SK-N-SH (cell line): ENCODE data around the gene ARHGDIG. TPM values are rescaled to one million over a fixed set of nuclear protein-coding genes. Genes with fewer than 3 reads are reported as not detected.

ENCODE experiments used
- CTCF ChIA-PET: fragments of 300-600, 350-600 bp; formaldehyde crosslinking; extraction: SDS; loops from one replicate; lab custom pipeline; 2021; lab: Yijun Ruan, JAX
- POLR2A ChIA-PET: fragments of 350-600 bp; sonication (Branson Sonifier 250); formaldehyde crosslinking; extraction: SDS; loops from one replicate; lab custom pipeline; 2020; ENCODE audit warnings: antibody characterized with exemption, inconsistent platforms; lab: Yijun Ruan, JAX
- DNase-seq: peaks from one replicate; pipeline ENCODE4 v3.0.0; 2012
- H2AFZ ChIP-seq: fragments of 200-600 bp; sonication (generic); 2 replicates; pipeline ENCODE4 v1.8.1; 2016; ENCODE audit warnings: antibody characterized with exemption, mild to moderate bottlenecking, low read depth
- H3F3A ChIP-seq: fragments of 200-600 bp; sonication (generic); replicated peaks from 2 replicates; pipeline ENCODE3; 2016; ENCODE audit warnings: antibody characterized with exemption, mild to moderate bottlenecking; ENCODE audit not compliant: insufficient read depth
- H3K27ac ChIP-seq, 2 experiments: fragments of 200-500 bp in 1 of 2; fragments of 200-600 bp in 1 of 2; sonication (Bioruptor generic) in 1 of 2; sonication (generic), shearing (Covaris generic) in 1 of 2; 2 replicates each; pipeline versions ENCODE4 v1.5.1 to v1.6.1; 2014 to 2016; ENCODE audit warnings: low read depth in 2 of 2, inconsistent platforms in 1 of 2, low read length in 1 of 2, mild to moderate bottlenecking in 1 of 2, mixed read lengths in 1 of 2
- H3K27me3 ChIP-seq: fragments of 200-600 bp; sonication (generic), shearing (Covaris generic); 2 replicates; pipeline ENCODE4 v1.6.1; 2016; ENCODE audit warnings: mixed run types; ENCODE audit not compliant: insufficient read depth
- H3K36me3 ChIP-seq, 2 experiments: fragments of 200-500 bp in 1 of 2; fragments of 200-600 bp in 1 of 2; sonication (Bioruptor generic) in 1 of 2; sonication (generic) in 1 of 2; replicated peaks in 1 of 2; 2 replicates each; pipeline versions ENCODE3 to v1.5.1; 2014 to 2016; ENCODE audit warnings: low read length in 1 of 2, mild to moderate bottlenecking in 1 of 2; ENCODE audit not compliant: insufficient read depth in 2 of 2, control insufficient read depth in 1 of 2
- H3K4me1 ChIP-seq, 2 experiments: fragments of 200-500 bp in 1 of 2; fragments of 200-600 bp in 1 of 2; sonication (Bioruptor generic) in 1 of 2; sonication (generic), shearing (Covaris generic) in 1 of 2; 2 replicates each; pipeline versions ENCODE4 v1.5.1 to v1.6.1; 2014 to 2016; ENCODE audit warnings: low read depth in 1 of 2, low read length in 1 of 2, mixed run types in 1 of 2; ENCODE audit not compliant: insufficient read depth in 2 of 2, control insufficient read depth in 1 of 2
- H3K4me2 ChIP-seq: fragments of 200-600 bp; sonication (generic), shearing (Covaris generic); 2 replicates; pipeline ENCODE4 v1.6.1; 2017; ENCODE audit warnings: mixed run types
- H3K4me3 ChIP-seq, 2 experiments: fragments of 200-500 bp in 1 of 2; fragments of 200-600 bp in 1 of 2; sonication (Bioruptor generic) in 1 of 2; sonication (generic), shearing (Covaris generic) in 1 of 2; 2 replicates each; pipeline versions ENCODE4 v1.5.1 to v1.8.1; 2014 to 2016; ENCODE audit warnings: low read depth in 2 of 2, inconsistent platforms in 1 of 2, low read length in 1 of 2, mild to moderate bottlenecking in 1 of 2, mixed read lengths in 1 of 2, moderate library complexity in 1 of 2
- H3K79me2 ChIP-seq: fragments of 200-600 bp; sonication (generic); 2 replicates; pipeline ENCODE4 v1.8.1; 2017; ENCODE audit warnings: mild to moderate bottlenecking; ENCODE audit not compliant: insufficient read depth
- H3K9ac ChIP-seq: fragments of 200-600 bp; sonication (generic); 2 replicates; pipeline ENCODE4 v1.6.1; 2017; ENCODE audit warnings: mixed run types
- H3K9me2 ChIP-seq: fragments of 200-600 bp; sonication (generic); 2 replicates; pipeline ENCODE4 v1.6.1; 2017; ENCODE audit warnings: mixed run types
- H3K9me3 ChIP-seq: fragments of 200-600 bp; sonication (generic); 2 replicates; pipeline ENCODE4 v1.6.1; 2017; ENCODE audit warnings: mixed run types, mild to moderate bottlenecking, moderate library complexity
- H4K20me1 ChIP-seq: fragments of 200-600 bp; sonication (generic); 2 replicates; pipeline ENCODE4 v1.6.1; 2017; ENCODE audit warnings: mild to moderate bottlenecking, mixed run types; ENCODE audit not compliant: insufficient read depth
- EP300 ChIP-seq, 2 experiments: IDR thresholded peaks; 2 replicates each; pipeline versions ENCODE4 v1.4.0 to v1.6.1; 2012; ENCODE audit warnings: borderline replicate concordance in 1 of 2, low read depth in 1 of 2, low read length in 1 of 2
- FOXM1 ChIP-seq: IDR thresholded peaks from 2 replicates; pipeline ENCODE4 v1.4.0; 2012; ENCODE audit warnings: low read depth, mild to moderate bottlenecking
- JUND ChIP-seq: IDR thresholded peaks from 2 replicates; pipeline ENCODE4 v1.4.0; 2012
- MEF2A ChIP-seq: IDR thresholded peaks from 2 replicates; pipeline ENCODE4 v1.4.0; 2012; ENCODE audit warnings: low read depth, borderline replicate concordance
- MXI1 ChIP-seq: IDR thresholded peaks from 2 replicates; pipeline ENCODE4 v1.6.1; 2012; ENCODE audit warnings: mild to moderate bottlenecking, low read depth, low read length, improper control_type of control experiment
- NFIC ChIP-seq: IDR thresholded peaks from 2 replicates; pipeline ENCODE4 v1.4.0; 2012; ENCODE audit warnings: borderline replicate concordance
- POLR2AphosphoS5 ChIP-seq: IDR thresholded peaks from 2 replicates; pipeline ENCODE4 v1.6.1; 2012; ENCODE audit warnings: low read depth, low read length
- RAD21 ChIP-seq: IDR thresholded peaks from 2 replicates; pipeline ENCODE4 v1.6.1; 2012; ENCODE audit warnings: mild to moderate bottlenecking, low read length
- RXRA ChIP-seq: IDR thresholded peaks from 2 replicates; pipeline ENCODE4 v1.4.0; 2012; ENCODE audit warnings: low read depth, mild to moderate bottlenecking, borderline replicate concordance
- TAF1 ChIP-seq: IDR thresholded peaks from 2 replicates; pipeline ENCODE4 v1.6.1; 2012; ENCODE audit warnings: low read depth, mild to moderate bottlenecking, low read length, moderate library complexity, borderline replicate concordance
- TCF12 ChIP-seq: IDR thresholded peaks from 2 replicates; pipeline ENCODE4 v1.4.0; 2012
- TEAD4 ChIP-seq: IDR thresholded peaks from 2 replicates; pipeline ENCODE4 v1.4.0; 2012; ENCODE audit warnings: mild to moderate bottlenecking, borderline replicate concordance; ENCODE audit not compliant: insufficient read depth
- YY1 ChIP-seq: IDR thresholded peaks from 2 replicates; pipeline ENCODE4 v1.4.0; 2012; ENCODE audit warnings: low read depth, mild to moderate bottlenecking
- WGBS: methylation state at CpG from one replicate; pipeline ENCODE4 v1.1.6; 2017; ENCODE audit warnings: low lambda C conversion rate; 5-methylcytosine and 5-hydroxymethylcytosine counted together
- polyA plus RNA-seq, 3 experiments: library from polyadenylated mRNA; depleted of rRNA; stranded (reverse); fragments of >200 nt; gene quantifications; 2 replicates each; pipeline ENCODE4 v1.2.3, GENCODE V29; 2012
- TF ChIP-seq, protein P1 (sequence below): fragments of 150-350 bp; IDR thresholded peaks from 2 replicates; pipeline ENCODE4 v1.6.1; 2016; ENCODE audit warnings: mild to moderate bottlenecking, low read depth, low read length
- TF ChIP-seq, protein P2 (sequence below): IDR thresholded peaks from 2 replicates; pipeline ENCODE4 v1.4.0; 2012; ENCODE audit warnings: low read depth, borderline replicate concordance
- TF ChIP-seq, protein P3 (sequence below): IDR thresholded peaks from 2 replicates; pipeline ENCODE4; 2012

The ARHGDIG gene
- polyA plus RNA-seq, 1 of the 3 experiments (the other 2 are of a cell fraction), result 4.8 TPM

DNA sequence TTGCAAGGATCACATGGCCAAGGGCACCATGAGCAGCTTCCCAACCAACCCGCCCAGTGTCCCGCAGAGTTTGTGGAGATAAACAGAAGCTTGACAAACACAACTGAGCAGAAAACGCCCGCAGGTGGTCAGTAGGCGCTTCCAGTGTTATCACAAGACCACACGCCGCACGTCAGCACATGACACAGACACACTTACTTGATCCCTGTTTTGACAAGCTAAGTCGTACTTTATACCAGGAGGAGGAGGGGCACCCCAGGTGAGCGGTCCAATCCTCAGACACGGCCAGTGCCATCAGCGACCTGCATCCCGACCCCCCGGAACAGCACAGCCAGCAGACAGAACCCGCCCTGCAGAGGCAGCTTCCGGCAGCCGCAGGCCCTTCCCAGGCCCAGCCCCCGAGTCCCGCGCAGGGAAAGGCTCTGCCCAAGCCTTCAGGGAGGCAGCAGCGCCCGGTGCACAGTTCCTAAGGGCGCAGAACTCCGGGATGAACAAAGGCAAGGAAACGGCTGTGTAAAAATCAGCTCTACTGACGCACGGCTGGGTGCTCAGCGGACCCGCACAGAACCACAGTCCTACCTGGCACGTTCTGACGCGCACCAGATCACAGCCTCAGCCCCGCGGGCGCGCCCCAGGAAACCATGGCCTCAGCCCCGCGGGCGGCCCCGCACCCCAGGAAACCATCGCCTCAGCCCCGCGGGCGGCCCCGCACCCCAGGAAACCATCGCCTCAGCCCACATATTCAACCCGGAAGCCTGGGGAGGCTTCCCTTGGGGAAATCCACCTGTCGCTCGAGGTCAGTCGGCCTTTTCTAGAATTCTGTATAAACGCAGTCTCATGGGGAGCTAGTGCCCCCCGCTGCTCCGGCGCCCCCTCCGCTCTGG is 44.3 kb downstream of the ARHGDIG start (continued):
- no peak for TF ChIP-seq MXI1
- TF ChIP-seq EP300 (IDR thresholded peaks at IDR 0.05; ENCODE audit: borderline replicate concordance in 1 of 2, low read depth in 1 of 2, low read length in 1 of 2), result no peak
- no peak for TF ChIP-seq MEF2A

DNA sequence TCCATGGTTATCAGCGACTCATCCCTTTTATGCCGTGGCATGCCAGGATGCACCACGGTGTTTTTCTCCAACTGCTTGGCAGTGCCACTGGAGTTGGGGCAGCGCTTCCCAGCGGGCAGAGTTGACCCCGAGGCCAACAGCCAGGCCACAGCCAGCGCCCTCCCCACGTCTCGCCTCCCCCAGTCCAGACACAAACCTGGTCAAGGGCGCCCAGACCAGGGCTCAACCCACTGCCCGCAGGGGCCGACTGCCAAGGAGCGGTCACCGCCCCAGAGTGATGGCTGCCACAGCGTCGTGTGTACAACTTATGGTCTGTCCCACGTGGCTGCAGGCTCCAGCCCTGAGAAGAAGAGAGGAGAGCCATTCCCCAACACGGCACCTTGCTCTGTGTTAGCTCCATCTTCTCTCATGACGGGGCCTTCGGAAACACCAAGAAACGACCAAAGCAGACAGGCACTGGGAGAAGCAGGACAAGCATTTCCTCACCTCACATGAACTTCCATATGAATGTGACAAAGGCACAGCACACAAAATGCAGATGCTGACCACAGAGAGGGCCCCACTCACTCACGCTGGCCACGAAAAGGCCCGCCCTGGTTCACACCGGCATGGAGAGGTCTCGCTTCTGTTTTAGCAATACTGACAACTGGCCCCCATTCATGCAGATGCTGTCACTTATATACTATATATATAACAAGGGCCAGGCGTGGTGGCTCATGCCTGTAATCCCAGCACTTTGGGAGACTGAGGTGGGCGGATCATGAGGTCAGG is 45.2 kb downstream of the ARHGDIG start:
- ChIA-PET POLR2A (no interaction called here), CTCF (no interaction called here)
- H3K4me2 ChIP-seq, result no peak overlapping the region

More for the DNA sequence above, 45.2 kb downstream of the ARHGDIG start:
- 89% methylated on average over 18 of the region's 28 CpGs for WGBS
- no peaks in the 10 kb centered on the region for H3K27me3 ChIP-seq
- no peaks in the 10 kb centered on the region for H3K9me3 ChIP-seq
- no peak overlapping the region for H3K4me3 ChIP-seq
- H3K79me2 ChIP-seq, result peaks cover 82% of the 10 kb centered on the region
- peaks cover 85% of the 10 kb centered on the region for H4K20me1 ChIP-seq
- peaks cover 5 to 23% of the 10 kb centered on the region in 2 experiments; a peak in 2 of 4 replicates for H3K4me1 ChIP-seq
- H3K9ac ChIP-seq, result no peak overlapping the region
- H3K36me3 ChIP-seq, result no peaks in the 10 kb centered on the region
- H3K27ac ChIP-seq, result no peak overlapping the region
- no peak for DNase-seq
- H3K9me2 ChIP-seq, result no peaks in the 10 kb centered on the region
- no peak overlapping the region for H2AFZ ChIP-seq
- peaks cover 5% of the 10 kb centered on the region for H3F3A ChIP-seq
- no peak for TF ChIP-seq JUND
- TF ChIP-seq, protein P1, sequence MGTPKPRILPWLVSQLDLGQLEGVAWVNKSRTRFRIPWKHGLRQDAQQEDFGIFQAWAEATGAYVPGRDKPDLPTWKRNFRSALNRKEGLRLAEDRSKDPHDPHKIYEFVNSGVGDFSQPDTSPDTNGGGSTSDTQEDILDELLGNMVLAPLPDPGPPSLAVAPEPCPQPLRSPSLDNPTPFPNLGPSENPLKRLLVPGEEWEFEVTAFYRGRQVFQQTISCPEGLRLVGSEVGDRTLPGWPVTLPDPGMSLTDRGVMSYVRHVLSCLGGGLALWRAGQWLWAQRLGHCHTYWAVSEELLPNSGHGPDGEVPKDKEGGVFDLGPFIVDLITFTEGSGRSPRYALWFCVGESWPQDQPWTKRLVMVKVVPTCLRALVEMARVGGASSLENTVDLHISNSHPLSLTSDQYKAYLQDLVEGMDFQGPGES, result no peak
- no peak for TF ChIP-seq POLR2AphosphoS5
- no peak for TF ChIP-seq NFIC
- TF ChIP-seq RAD21, result no peak
- TF ChIP-seq FOXM1, result no peak
- TF ChIP-seq TEAD4, result no peak
- no peak for TF ChIP-seq TCF12
- TF ChIP-seq RXRA, result no peak
- TF ChIP-seq YY1, result no peak
- TF ChIP-seq, protein P2, sequence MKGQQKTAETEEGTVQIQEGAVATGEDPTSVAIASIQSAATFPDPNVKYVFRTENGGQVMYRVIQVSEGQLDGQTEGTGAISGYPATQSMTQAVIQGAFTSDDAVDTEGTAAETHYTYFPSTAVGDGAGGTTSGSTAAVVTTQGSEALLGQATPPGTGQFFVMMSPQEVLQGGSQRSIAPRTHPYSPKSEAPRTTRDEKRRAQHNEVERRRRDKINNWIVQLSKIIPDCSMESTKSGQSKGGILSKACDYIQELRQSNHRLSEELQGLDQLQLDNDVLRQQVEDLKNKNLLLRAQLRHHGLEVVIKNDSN, result no peak
- no peak for TF ChIP-seq TAF1
- TF ChIP-seq, protein P3, sequence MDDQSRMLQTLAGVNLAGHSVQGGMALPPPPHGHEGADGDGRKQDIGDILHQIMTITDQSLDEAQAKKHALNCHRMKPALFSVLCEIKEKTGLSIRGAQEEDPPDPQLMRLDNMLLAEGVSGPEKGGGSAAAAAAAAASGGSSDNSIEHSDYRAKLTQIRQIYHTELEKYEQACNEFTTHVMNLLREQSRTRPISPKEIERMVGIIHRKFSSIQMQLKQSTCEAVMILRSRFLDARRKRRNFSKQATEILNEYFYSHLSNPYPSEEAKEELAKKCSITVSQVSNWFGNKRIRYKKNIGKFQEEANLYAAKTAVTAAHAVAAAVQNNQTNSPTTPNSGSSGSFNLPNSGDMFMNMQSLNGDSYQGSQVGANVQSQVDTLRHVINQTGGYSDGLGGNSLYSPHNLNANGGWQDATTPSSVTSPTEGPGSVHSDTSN, result no peak
